Measurements from ENCODE around the gene ATP1A4. TPM values are rescaled to one million over a fixed set of nuclear protein-coding genes. Genes with fewer than 3 reads are reported as not detected.

The ATP1A4 gene
- total RNA-seq, 2 experiments from 2014 or later, result 0.40 TPM; not detected in 1

DNA sequence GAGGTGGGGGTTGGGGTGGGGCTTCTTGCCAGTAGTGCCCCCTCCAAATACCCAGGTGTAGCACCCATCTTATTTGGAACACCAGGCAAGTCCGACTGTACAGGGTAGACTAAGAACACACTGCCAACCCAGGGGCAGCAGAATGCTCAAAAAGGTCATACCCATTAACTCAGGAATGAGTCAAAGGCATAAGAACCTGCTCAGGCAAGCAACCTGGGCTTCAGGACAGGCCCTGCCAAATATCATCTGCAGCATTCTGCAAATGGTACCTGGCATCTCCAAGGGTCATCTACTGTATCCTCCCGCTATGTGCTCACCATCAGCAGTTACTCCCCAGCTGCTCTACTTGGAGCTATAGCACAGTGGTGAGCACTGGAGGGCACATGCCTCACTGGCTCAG lies 73.2 kb downstream of the ATP1A4 start:
- Mint-ChIP-seq H3K4me3 (no peak overlapping the region), H3K27ac (no peak overlapping the region)

DNA sequence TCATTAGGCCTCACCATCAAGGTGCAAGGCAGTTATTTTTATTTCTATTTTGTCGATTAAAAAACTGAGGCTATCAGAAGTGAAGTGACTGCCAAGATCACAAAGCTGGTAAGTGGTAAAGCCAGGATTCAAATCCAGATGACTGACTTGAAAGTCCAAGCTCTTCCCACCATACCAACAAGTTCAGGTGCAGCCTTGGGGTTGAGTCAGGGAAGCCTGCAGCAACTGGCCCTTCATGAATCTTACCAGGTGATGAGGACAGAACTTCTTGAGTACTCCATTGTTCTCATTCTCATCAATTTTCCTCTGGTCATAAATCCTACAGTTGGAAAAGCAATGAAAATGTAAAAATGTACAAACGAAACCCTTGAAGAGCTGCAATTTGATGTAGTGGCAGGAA lies 73.9 kb downstream of the ATP1A4 start:
- DNase-seq (no peak), ATAC-seq (no peak)
- H3K9me3 Mint-ChIP-seq (ENCODE audit: low read depth), result no peaks in the 10 kb centered on the region
- H3K4me1 Mint-ChIP-seq, result no peaks in the 10 kb centered on the region
- CTCF ChIA-PET, result interaction anchor here (0.9 to 2.0 kb wide), 3 partner anchors 19 to 66 kb away, joined by 3 to 7 read pairs (median 5); no protein-coding TSS in a partner anchor
- no peak overlapping the region for H3K27ac Mint-ChIP-seq
- H3K4me3 Mint-ChIP-seq, result no peak overlapping the region
- no peaks in the 10 kb centered on the region for H3K27me3 Mint-ChIP-seq
- H3K36me3 Mint-ChIP-seq, result peaks cover 40% of the 10 kb centered on the region

More for the DNA sequence above, 73.2 kb downstream of the ATP1A4 start:
- H3K4me1 Mint-ChIP-seq, result no peaks in the 10 kb centered on the region
- H3K36me3 Mint-ChIP-seq, result peaks cover 39% of the 10 kb centered on the region
- ATAC-seq (no peak), DNase-seq (no peak)
- CTCF ChIA-PET, result interaction anchor here (2.0 kb wide), 1 partner anchor 31 kb away, joined by 5 read pairs; no protein-coding TSS in a partner anchor
- no peaks in the 10 kb centered on the region for H3K27me3 Mint-ChIP-seq
- no peaks in the 10 kb centered on the region for H3K9me3 Mint-ChIP-seq (ENCODE audit: low read depth)

DNA sequence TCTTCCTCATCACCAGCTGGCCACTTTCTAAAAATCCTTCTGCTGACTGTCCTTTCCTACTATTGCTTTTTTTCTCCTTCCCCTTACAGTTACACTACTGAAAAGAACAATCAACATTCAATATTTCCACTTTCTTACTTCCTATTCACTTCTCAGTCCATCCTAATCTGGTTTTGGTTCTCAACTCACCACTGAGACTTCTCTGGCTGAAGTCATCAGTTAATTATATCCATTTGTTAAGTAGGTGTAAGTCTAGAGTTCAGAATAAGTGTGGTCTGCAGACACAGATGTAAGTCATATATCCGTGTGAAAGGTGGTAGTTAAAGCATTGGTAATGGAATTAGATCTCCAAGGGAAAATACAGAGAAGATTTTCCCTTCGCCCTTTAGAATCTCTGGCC lies 75.2 kb downstream of the ATP1A4 start:
- Mint-ChIP-seq H3K4me3 (no peak overlapping the region), H3K36me3 (peaks cover 39% of the 10 kb centered on the region), H3K9me3 (ENCODE audit: low read depth) (no peaks in the 10 kb centered on the region), H3K4me1 (no peaks in the 10 kb centered on the region), H3K27ac (no peak overlapping the region), H3K27me3 (no peaks in the 10 kb centered on the region)
- CTCF ChIA-PET, result interaction anchor here (1.0 to 1.7 kb wide), 3 partner anchors 27 to 65 kb away, joined by 3 to 7 read pairs (median 4); no protein-coding TSS in a partner anchor
- ATAC-seq (no peak), DNase-seq (no peak)

DNA sequence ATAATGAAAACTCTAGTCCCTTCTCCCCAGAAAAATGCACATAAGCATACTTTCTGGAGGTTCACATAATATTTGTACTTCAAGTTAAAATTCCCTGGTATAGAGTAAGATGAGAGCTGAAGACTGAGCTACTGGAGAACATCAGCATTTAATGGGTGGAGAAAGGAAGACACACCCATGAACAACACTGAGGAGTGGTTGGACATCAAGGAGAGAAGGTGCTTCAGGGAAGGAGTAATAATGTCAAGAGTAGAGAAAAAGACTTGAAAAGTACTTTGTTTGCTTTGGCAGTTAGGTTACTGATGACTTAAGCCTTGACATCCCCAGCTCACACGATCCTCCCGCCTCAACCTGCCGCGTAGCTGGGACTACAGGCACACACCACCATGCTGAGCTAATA lies 75.6 kb downstream of the ATP1A4 start:
- Mint-ChIP-seq H3K4me3 (no peak overlapping the region), H3K4me1 (no peaks in the 10 kb centered on the region), H3K27ac (no peak overlapping the region), H3K36me3 (peaks cover 37% of the 10 kb centered on the region), H3K9me3 (ENCODE audit: low read depth) (no peaks in the 10 kb centered on the region), H3K27me3 (no peaks in the 10 kb centered on the region)
- CTCF ChIA-PET, result interaction anchor here (1.0 to 2.4 kb wide), 3 partner anchors 27 to 64 kb away, joined by 3 to 9 read pairs (median 4); no protein-coding TSS in a partner anchor
- DNase-seq (no peak), ATAC-seq (no peak)

DNA sequence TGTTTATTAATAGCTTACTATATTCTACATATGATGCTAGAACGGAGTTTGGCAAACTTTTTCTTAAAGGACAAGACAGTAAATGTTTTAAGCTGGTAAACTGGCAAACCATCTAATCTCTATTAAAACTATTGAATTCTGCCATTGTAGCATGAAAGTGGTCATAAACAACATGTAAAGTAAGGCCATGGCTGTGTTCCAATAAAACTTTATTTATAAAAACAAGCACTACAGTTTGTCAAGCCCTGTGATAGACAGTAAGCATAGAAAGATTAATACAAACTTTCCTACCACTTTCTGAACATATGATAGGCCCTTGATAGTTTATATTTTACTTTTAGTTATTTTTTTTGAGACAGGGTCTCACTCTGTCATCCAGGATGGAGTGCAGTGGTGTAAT lies 76.2 kb downstream of the ATP1A4 start:
- no peaks in the 10 kb centered on the region for H3K9me3 Mint-ChIP-seq (ENCODE audit: low read depth)
- ATAC-seq (no peak), DNase-seq (no peak)
- no peaks in the 10 kb centered on the region for H3K27me3 Mint-ChIP-seq
- no peaks in the 10 kb centered on the region for H3K4me1 Mint-ChIP-seq
- CTCF ChIA-PET, result interaction anchor here (1.0 to 2.4 kb wide), 3 partner anchors 24 to 64 kb away, joined by 4 to 9 read pairs (median 8); no protein-coding TSS in a partner anchor
- no peak overlapping the region for H3K4me3 Mint-ChIP-seq
- H3K27ac Mint-ChIP-seq, result no peak overlapping the region
- peaks cover 34% of the 10 kb centered on the region for H3K36me3 Mint-ChIP-seq

DNA sequence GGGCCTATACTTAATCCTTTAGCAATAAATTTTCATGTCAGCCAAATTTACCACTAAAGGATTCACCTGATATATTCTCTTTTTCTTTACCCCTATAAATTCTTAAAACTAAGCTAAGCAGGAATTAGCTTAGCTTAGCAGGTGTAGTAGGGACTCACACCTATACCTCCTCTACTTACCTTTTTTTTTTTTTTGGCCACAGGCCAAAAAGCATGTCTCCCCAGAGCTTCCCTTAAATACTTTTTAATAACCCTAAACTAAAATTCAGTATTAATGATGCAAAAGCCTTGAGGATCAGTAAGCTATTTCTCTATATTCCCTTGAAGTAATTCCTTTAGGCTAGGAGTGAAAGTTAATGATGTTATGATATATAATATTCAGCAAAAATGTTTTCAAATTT lies 77.0 kb downstream of the ATP1A4 start:
- Mint-ChIP-seq H3K27me3 (no peaks in the 10 kb centered on the region), H3K27ac (no peak overlapping the region), H3K9me3 (ENCODE audit: low read depth) (no peaks in the 10 kb centered on the region), H3K4me3 (no peak overlapping the region), H3K36me3 (peaks cover 31% of the 10 kb centered on the region), H3K4me1 (no peaks in the 10 kb centered on the region)
- CTCF ChIA-PET, result interaction anchor here (1.4 to 2.4 kb wide), 3 partner anchors 13 to 63 kb away, joined by 3 to 9 read pairs (median 8); no protein-coding TSS in a partner anchor
- ATAC-seq, result no peak
- no peak for DNase-seq

DNA sequence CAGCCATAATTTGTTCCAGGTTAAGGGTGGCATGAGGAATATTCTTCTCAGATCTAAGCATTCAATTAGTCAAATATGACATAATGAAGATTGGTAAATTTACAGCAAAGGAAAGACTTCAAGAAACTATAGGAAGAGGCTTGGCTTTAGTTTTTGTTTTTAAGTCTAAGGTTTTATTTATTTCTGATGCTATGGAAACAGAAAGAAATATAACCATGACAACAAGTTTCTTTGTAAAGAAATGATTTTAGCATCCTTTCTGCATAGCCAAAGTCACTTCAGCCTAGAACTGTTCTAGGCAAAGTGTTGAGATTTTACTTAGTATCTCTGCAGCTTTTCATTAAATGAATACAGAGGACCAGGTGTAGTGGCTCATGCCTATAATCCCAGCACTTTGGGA lies 81.5 kb downstream of the ATP1A4 start:
- H3K27ac Mint-ChIP-seq, result no peak overlapping the region
- H3K27me3 Mint-ChIP-seq, result no peaks in the 10 kb centered on the region
- ATAC-seq (no peak), DNase-seq (no peak)
- H3K4me3 Mint-ChIP-seq, result no peak overlapping the region
- no peaks in the 10 kb centered on the region for H3K9me3 Mint-ChIP-seq (ENCODE audit: low read depth)
- H3K4me1 Mint-ChIP-seq, result peaks cover 2% of the 10 kb centered on the region
- CTCF ChIA-PET, result interaction anchor here (1.0 to 1.9 kb wide), 3 partner anchors 39 to 147 kb away, joined by 4 to 8 read pairs (median 4); no protein-coding TSS in a partner anchor
- H3K36me3 Mint-ChIP-seq, result peaks cover 33% of the 10 kb centered on the region

Other genes starting within 250 kb of the ATP1A4 start
- gene TAGLN2, start 226.1 kb upstream of the ATP1A4 start, total RNA-seq, result 100 to 1,000 TPM; 479 to 513 TPM
- gene IGSF9, start 206.0 kb upstream of the ATP1A4 start, total RNA-seq, result not detected
- not detected for gene SLAMF9, start 197.4 kb upstream of the ATP1A4 start, total RNA-seq
- 1 to 10 TPM; 5.3 to 5.9 TPM for gene PIGM, start 119.6 kb upstream of the ATP1A4 start, total RNA-seq
- not detected for gene KCNJ10, start 81.4 kb upstream of the ATP1A4 start, total RNA-seq
- gene KCNJ9, start 70.1 kb upstream of the ATP1A4 start, total RNA-seq, result not detected
- 10 to 100 TPM; 30.9 to 35.0 TPM for gene IGSF8, start 53.0 kb upstream of the ATP1A4 start, total RNA-seq
- not detected for gene ATP1A2, start 35.8 kb upstream of the ATP1A4 start, total RNA-seq
- gene CASQ1, start 39.0 kb downstream of the ATP1A4 start, total RNA-seq, result under 1 TPM in 1 of 2 experiments, not detected in 1; 0.68 TPM
- 10 to 100 TPM; 36.0 to 43.2 TPM for gene PEA15, start 53.8 kb downstream of the ATP1A4 start, total RNA-seq
- gene DCAF8, start 110.9 kb downstream of the ATP1A4 start, total RNA-seq, result 100 to 1,000 TPM; 115 to 117 TPM
- 10 to 100 TPM; 49.4 to 54.4 TPM for gene PEX19, start 133.5 kb downstream of the ATP1A4 start, total RNA-seq
- gene COPA, start 191.6 kb downstream of the ATP1A4 start, total RNA-seq, result 100 to 1,000 TPM; 138 to 139 TPM
- gene NCSTN, start 191.8 kb downstream of the ATP1A4 start, total RNA-seq, result 10 to 100 TPM; 59.8 to 61.8 TPM
- under 1 TPM; 0.35 to 0.44 TPM for gene NHLH1, start 215.5 kb downstream of the ATP1A4 start, total RNA-seq
- not detected for gene VANGL2, start 249.0 kb downstream of the ATP1A4 start, total RNA-seq